ENCODE results near the gene ELAVL3.
"Not testable (repeated sequence)": the region's sequence is repeated elsewhere in the genome, so short reads cannot be mapped to it uniquely, and the experiment has no call there.

ELAVL3 gene

GRCh38 chr19:11410682-11411081 is 70.2 kb downstream of the ELAVL3 start:
- 36% methylated on average over 7 of the region's 8 CpGs for WGBS
- no peak overlapping the region for H3K14ac ChIP-seq (ENCODE audit: low read length in 2 of 2)
- H2BK120ac ChIP-seq (ENCODE audit: low read depth, low read length): no peak overlapping the region
- H2BK12ac ChIP-seq (ENCODE audit: low read length in 2 of 2): no peak overlapping the region
- peaks cover 6% of the 10 kb centered on the region for H3K4me1 ChIP-seq (ENCODE audit: control insufficient read depth, insufficient read depth, low read depth, low read length)
- H3K9me3 ChIP-seq (ENCODE audit: control insufficient read depth, low read length): no peaks in the 10 kb centered on the region
- no peak overlapping the region for H2AK5ac ChIP-seq (ENCODE audit: low read length, severe bottlenecking)
- no peak overlapping the region for H3K4ac ChIP-seq (ENCODE audit: low read depth in 1 of 2, low read length in 2 of 2)
- H2BK5ac ChIP-seq (ENCODE audit: low read depth, low read length, poor library complexity, severe bottlenecking): no peak overlapping the region
- no peak overlapping the region for H3K9ac ChIP-seq (ENCODE audit: low read length)
- no peak overlapping the region for H2AFZ ChIP-seq (ENCODE audit: low read depth, low read length)
- no peak overlapping the region for H4K91ac ChIP-seq (ENCODE audit: low read length)
- peaks cover 10 to 12% of the 10 kb centered on the region in 2 experiments for H3K27me3 ChIP-seq (ENCODE audit: control insufficient read depth in 1 of 2, insufficient read depth in 1 of 2, low read length in 2 of 2)
- H3K79me1 ChIP-seq (replicated peaks; ENCODE audit: low read length, poor library complexity, severe bottlenecking): no peaks in the 10 kb centered on the region
- DNase-seq: no peak
- no peak overlapping the region for H2BK15ac ChIP-seq (ENCODE audit: low read depth, poor library complexity, severe bottlenecking)
- H3K27ac ChIP-seq (ENCODE audit: low read length, poor library complexity, severe bottlenecking): no peak overlapping the region
- no peak overlapping the region for H3K18ac ChIP-seq (ENCODE audit: low read depth in 1 of 2, low read length in 2 of 2)
- no peak overlapping the region for H3K4me3 ChIP-seq (ENCODE audit: insufficient read depth in 1 of 2, low read depth in 1 of 2, low read length in 2 of 2)
- H3K23ac ChIP-seq (ENCODE audit: low read length in 2 of 2): no peak overlapping the region
- H3K4me2 ChIP-seq (ENCODE audit: low read length, poor library complexity, severe bottlenecking): no peak overlapping the region
- H3K36me3 ChIP-seq (ENCODE audit: control insufficient read depth in 1 of 2, insufficient read depth in 2 of 2, low read depth in 1 of 2, low read length in 2 of 2): no peaks in the 10 kb centered on the region
- no peak overlapping the region for H4K8ac ChIP-seq (ENCODE audit: low read length)

GRCh38 chr19:11408591-11408990 is 72.3 kb downstream of the ELAVL3 start:
- no peak for DNase-seq
- H3K9me3 ChIP-seq (ENCODE audit: control insufficient read depth, low read length): no peaks in the 10 kb centered on the region
- no peak overlapping the region for H2BK5ac ChIP-seq (ENCODE audit: low read depth, low read length, poor library complexity, severe bottlenecking)
- peaks cover 10% of the 10 kb centered on the region in 2 experiments for H3K27me3 ChIP-seq (ENCODE audit: control insufficient read depth in 1 of 2, insufficient read depth in 1 of 2, low read length in 2 of 2)
- no peak overlapping the region for H3K4me2 ChIP-seq (ENCODE audit: low read length, poor library complexity, severe bottlenecking)
- 77% methylated on average over 4 of the region's 4 CpGs for WGBS
- no peak overlapping the region for H3K4ac ChIP-seq (ENCODE audit: low read depth in 1 of 2, low read length in 2 of 2)
- no peak overlapping the region for H3K23ac ChIP-seq (ENCODE audit: low read length in 2 of 2)
- H2AK5ac ChIP-seq (ENCODE audit: low read length, severe bottlenecking): no peak overlapping the region
- no peak overlapping the region for H2BK15ac ChIP-seq (ENCODE audit: low read depth, poor library complexity, severe bottlenecking)
- H3K9ac ChIP-seq (ENCODE audit: low read length): no peak overlapping the region
- H4K91ac ChIP-seq (ENCODE audit: low read length): no peak overlapping the region
- H3K18ac ChIP-seq (ENCODE audit: low read depth in 1 of 2, low read length in 2 of 2): no peak overlapping the region
- H3K14ac ChIP-seq (ENCODE audit: low read length in 2 of 2): no peak overlapping the region
- no peak overlapping the region for H2BK12ac ChIP-seq (ENCODE audit: low read length in 2 of 2)
- H3K4me1 ChIP-seq (ENCODE audit: control insufficient read depth, insufficient read depth, low read depth, low read length): peaks cover 6% of the 10 kb centered on the region
- H4K8ac ChIP-seq (ENCODE audit: low read length): no peak overlapping the region
- no peak overlapping the region for H3K4me3 ChIP-seq (ENCODE audit: insufficient read depth in 1 of 2, low read depth in 1 of 2, low read length in 2 of 2)
- no peaks in the 10 kb centered on the region for H3K36me3 ChIP-seq (ENCODE audit: control insufficient read depth in 1 of 2, insufficient read depth in 2 of 2, low read depth in 1 of 2, low read length in 2 of 2)
- no peak overlapping the region for H2BK120ac ChIP-seq (ENCODE audit: low read depth, low read length)
- no peak overlapping the region for H2AFZ ChIP-seq (ENCODE audit: low read depth, low read length)
- no peaks in the 10 kb centered on the region for H3K79me1 ChIP-seq (replicated peaks; ENCODE audit: low read length, poor library complexity, severe bottlenecking)
- no peak overlapping the region for H3K27ac ChIP-seq (ENCODE audit: low read length, poor library complexity, severe bottlenecking)

GRCh38 chr19:11406703-11407236 is 74.1 kb downstream of the ELAVL3 start:
- H3K27ac ChIP-seq (ENCODE audit: low read length, poor library complexity, severe bottlenecking); H3K36me3 ChIP-seq (ENCODE audit: control insufficient read depth in 1 of 2, insufficient read depth in 2 of 2, low read depth in 1 of 2, low read length in 2 of 2); H2BK120ac ChIP-seq (ENCODE audit: low read depth, low read length); H3K14ac ChIP-seq (ENCODE audit: low read length in 2 of 2); H2AFZ ChIP-seq (ENCODE audit: low read depth, low read length); H2AK5ac ChIP-seq (ENCODE audit: low read length, severe bottlenecking); H3K4me1 ChIP-seq (ENCODE audit: control insufficient read depth, insufficient read depth, low read depth, low read length); H3K4me2 ChIP-seq (ENCODE audit: low read length, poor library complexity, severe bottlenecking); H4K8ac ChIP-seq (ENCODE audit: low read length); DNase-seq; H3K79me1 ChIP-seq (replicated peaks; ENCODE audit: low read length, poor library complexity, severe bottlenecking); H3K4me3 ChIP-seq (ENCODE audit: insufficient read depth in 1 of 2, low read depth in 1 of 2, low read length in 2 of 2); H2BK15ac ChIP-seq (ENCODE audit: low read depth, poor library complexity, severe bottlenecking); H4K91ac ChIP-seq (ENCODE audit: low read length); H2BK5ac ChIP-seq (ENCODE audit: low read depth, low read length, poor library complexity, severe bottlenecking); H3K9me3 ChIP-seq (ENCODE audit: control insufficient read depth, low read length); H3K4ac ChIP-seq (ENCODE audit: low read depth in 1 of 2, low read length in 2 of 2); H3K23ac ChIP-seq (ENCODE audit: low read length in 2 of 2); H3K9ac ChIP-seq (ENCODE audit: low read length); H3K18ac ChIP-seq (ENCODE audit: low read depth in 1 of 2, low read length in 2 of 2): not testable (repeated sequence)
- peaks cover 10% of the 10 kb centered on the region in 2 experiments for H3K27me3 ChIP-seq (ENCODE audit: control insufficient read depth in 1 of 2, insufficient read depth in 1 of 2, low read length in 2 of 2)
- H2BK12ac ChIP-seq (ENCODE audit: low read length in 2 of 2): peak overlapping the region in 1 of 2 experiments; percentile 33
- 90% methylated on average over 12 of the region's 12 CpGs for WGBS

- Histone ChIP-seq H3K4me1 (ENCODE audit: control insufficient read depth, insufficient read depth, low read depth, low read length) (peaks cover 6% of the 10 kb centered on the region), H3K23ac (ENCODE audit: low read length in 2 of 2) (no peak overlapping the region), H2BK120ac (ENCODE audit: low read depth, low read length) (no peak overlapping the region), H2AK5ac (ENCODE audit: low read length, severe bottlenecking) (no peak overlapping the region), H4K91ac (ENCODE audit: low read length) (no peak overlapping the region), H3K27me3 (ENCODE audit: control insufficient read depth in 1 of 2, insufficient read depth in 1 of 2, low read length in 2 of 2) (peaks cover 10% of the 10 kb centered on the region in 2 experiments), H3K79me1 (replicated peaks; ENCODE audit: low read length, poor library complexity, severe bottlenecking) (no peaks in the 10 kb centered on the region), H3K9ac (ENCODE audit: low read length) (no peak overlapping the region), H3K18ac (ENCODE audit: low read depth in 1 of 2, low read length in 2 of 2) (no peak overlapping the region), H3K9me3 (ENCODE audit: control insufficient read depth, low read length) (no peaks in the 10 kb centered on the region), H3K14ac (ENCODE audit: low read length in 2 of 2) (peak overlapping the region in 1 of 2 experiments; percentile 67), H3K27ac (ENCODE audit: low read length, poor library complexity, severe bottlenecking) (no peak overlapping the region), H3K4ac (ENCODE audit: low read depth in 1 of 2, low read length in 2 of 2) (peak overlapping the region in 1 of 2 experiments; percentile 32), H2BK5ac (ENCODE audit: low read depth, low read length, poor library complexity, severe bottlenecking) (no peak overlapping the region), H3K4me2 (ENCODE audit: low read length, poor library complexity, severe bottlenecking) (no peak overlapping the region), H3K4me3 (ENCODE audit: insufficient read depth in 1 of 2, low read depth in 1 of 2, low read length in 2 of 2) (no peak overlapping the region), H3K36me3 (ENCODE audit: control insufficient read depth in 1 of 2, insufficient read depth in 2 of 2, low read depth in 1 of 2, low read length in 2 of 2) (no peaks in the 10 kb centered on the region), H2AFZ (ENCODE audit: low read depth, low read length) (no peak overlapping the region), H2BK15ac (ENCODE audit: low read depth, poor library complexity, severe bottlenecking) (no peak overlapping the region), H4K8ac (ENCODE audit: low read length) (no peak overlapping the region), H2BK12ac (ENCODE audit: low read length in 2 of 2) (peak overlapping the region in 1 of 2 experiments; percentile 33)
- WGBS: 27% methylated on average over 43 of the region's 44 CpGs
- DNase-seq: no peak
Measured at GRCh38 chr19:11405846-11406643, 74.8 kb downstream of the ELAVL3 start.

Data from mesenchymal stem cell (in vitro differentiated cells and primary cell).